ENCODE results near the gene CD38. TPM values are rescaled to one million over a fixed set of nuclear protein-coding genes. Genes with fewer than 3 reads are reported as not detected.
"Not testable (repeated sequence)": the region's sequence is repeated elsewhere in the genome, so short reads cannot be mapped to it uniquely, and the experiment has no call there.

CD38 gene
- polyA plus RNA-seq, 2 of the 4 experiments (the other 2 are of a cell fraction), result 7.8 to 12.4 TPM

DNA sequence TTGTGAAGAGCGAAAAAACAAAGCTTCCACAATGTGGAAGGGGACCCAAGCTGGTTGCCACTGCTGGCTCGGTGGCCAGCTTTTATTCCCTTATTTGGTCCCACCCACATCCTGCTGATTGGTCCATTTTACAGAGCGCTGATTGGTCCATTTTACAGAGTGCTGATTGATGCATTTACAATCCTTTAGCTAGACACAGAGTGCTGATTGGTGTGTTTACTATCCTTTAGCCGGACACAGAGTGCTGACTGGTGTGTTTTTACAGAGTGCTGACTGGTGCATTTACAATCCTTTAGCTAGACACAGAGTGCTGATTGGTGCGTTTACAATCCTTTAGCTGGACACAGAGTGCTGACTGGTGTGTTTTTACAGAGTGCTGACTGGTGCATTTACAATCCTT is 45.1 kb upstream of the CD38 start:
- H3K4me2 ChIP-seq; FAIRE-seq; CTCF ChIA-PET; H3K9me3 ChIP-seq; H3K27ac ChIP-seq; POLR2A ChIA-PET; ATAC-seq; DNase-seq (ENCODE audit: low read depth in 1 of 2, low spot score in 1 of 2); H3K4me1 ChIP-seq; H3K4me3 ChIP-seq: not testable (repeated sequence)
- 76% methylated on average over 5 of the region's 5 CpGs for WGBS (ENCODE audit: missing lambda C conversion rate)
- TF ChIP-seq MAFK (IDR thresholded peaks at IDR 0.05; ENCODE audit: partially characterized antibody), result peak; percentile 44

DNA sequence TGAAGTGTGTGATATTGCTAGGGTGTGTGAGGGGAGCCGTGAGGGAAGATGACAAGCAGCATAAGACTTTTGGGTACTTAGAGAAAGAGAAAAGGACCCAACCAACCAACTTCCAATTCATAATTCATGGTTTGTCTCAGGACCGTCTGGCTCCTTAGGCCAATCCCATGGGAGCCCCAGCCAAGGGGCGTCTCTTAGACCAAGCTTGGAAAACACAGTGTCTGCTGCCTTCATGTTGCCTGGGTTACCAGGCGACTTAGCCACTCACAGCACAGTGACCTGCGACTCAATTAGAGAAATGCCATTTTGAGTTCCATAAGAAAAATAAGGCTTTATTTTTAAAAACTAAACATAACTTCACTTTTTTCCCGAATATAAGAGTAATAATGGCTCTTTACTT is 42.6 kb upstream of the CD38 start:
- TF ChIP-seq SREBF2 (IDR thresholded peaks at IDR 0.05), result no peak
- TF ChIP-seq HEYL (CRISPR knock-in tag; IDR thresholded peaks at IDR 0.05), result no peak
- no peak for TF ChIP-seq CHD4 (IDR thresholded peaks at IDR 0.05; ENCODE audit: borderline replicate concordance)
- TF ChIP-seq KDM5A (IDR thresholded peaks at IDR 0.05), result no peak
- TF ChIP-seq POLR2AphosphoS2 (conservative IDR thresholded peaks at IDR 0.05; ENCODE audit: low read length), result no peak
- TF ChIP-seq ZC3H11A (IDR thresholded peaks at IDR 0.05), result no peak
- TF ChIP-seq RARB (CRISPR knock-in tag; IDR thresholded peaks at IDR 0.05), result no peak
- TF ChIP-seq, protein P1, sequence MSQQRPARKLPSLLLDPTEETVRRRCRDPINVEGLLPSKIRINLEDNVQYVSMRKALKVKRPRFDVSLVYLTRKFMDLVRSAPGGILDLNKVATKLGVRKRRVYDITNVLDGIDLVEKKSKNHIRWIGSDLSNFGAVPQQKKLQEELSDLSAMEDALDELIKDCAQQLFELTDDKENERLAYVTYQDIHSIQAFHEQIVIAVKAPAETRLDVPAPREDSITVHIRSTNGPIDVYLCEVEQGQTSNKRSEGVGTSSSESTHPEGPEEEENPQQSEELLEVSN (IDR thresholded peaks at IDR 0.05; ENCODE audit: borderline replicate concordance, low read depth), result no peak
- no peak for TF ChIP-seq NPAS2 (CRISPR knock-in tag; IDR thresholded peaks at IDR 0.05; ENCODE audit: borderline replicate concordance)
- no peak for TF ChIP-seq ZNF302 (CRISPR knock-in tag; IDR thresholded peaks at IDR 0.05)
- TF ChIP-seq, protein P2, sequence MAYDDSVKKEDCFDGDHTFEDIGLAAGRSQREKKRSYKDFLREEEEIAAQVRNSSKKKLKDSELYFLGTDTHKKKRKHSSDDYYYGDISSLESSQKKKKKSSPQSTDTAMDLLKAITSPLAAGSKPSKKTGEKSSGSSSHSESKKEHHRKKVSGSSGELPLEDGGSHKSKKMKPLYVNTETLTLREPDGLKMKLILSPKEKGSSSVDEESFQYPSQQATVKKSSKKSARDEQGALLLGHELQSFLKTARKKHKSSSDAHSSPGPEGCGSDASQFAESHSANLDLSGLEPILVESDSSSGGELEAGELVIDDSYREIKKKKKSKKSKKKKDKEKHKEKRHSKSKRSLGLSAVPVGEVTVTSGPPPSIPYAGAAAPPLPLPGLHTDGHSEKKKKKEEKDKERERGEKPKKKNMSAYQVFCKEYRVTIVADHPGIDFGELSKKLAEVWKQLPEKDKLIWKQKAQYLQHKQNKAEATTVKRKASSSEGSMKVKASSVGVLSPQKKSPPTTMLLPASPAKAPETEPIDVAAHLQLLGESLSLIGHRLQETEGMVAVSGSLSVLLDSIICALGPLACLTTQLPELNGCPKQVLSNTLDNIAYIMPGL (CRISPR knock-in tag; IDR thresholded peaks at IDR 0.05; ENCODE audit: borderline replicate concordance), result no peak
- TF ChIP-seq ESRRA (IDR thresholded peaks at IDR 0.05; ENCODE audit: borderline replicate concordance, low read length), result no peak
- TF ChIP-seq CHD2 (IDR thresholded peaks at IDR 0.05; ENCODE audit: low read length, partially characterized antibody), result no peak
- TF ChIP-seq, protein P3, sequence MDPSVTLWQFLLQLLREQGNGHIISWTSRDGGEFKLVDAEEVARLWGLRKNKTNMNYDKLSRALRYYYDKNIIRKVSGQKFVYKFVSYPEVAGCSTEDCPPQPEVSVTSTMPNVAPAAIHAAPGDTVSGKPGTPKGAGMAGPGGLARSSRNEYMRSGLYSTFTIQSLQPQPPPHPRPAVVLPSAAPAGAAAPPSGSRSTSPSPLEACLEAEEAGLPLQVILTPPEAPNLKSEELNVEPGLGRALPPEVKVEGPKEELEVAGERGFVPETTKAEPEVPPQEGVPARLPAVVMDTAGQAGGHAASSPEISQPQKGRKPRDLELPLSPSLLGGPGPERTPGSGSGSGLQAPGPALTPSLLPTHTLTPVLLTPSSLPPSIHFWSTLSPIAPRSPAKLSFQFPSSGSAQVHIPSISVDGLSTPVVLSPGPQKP (IDR thresholded peaks at IDR 0.05; ENCODE audit: low read depth, low read length), result no peak
- no peak for TF ChIP-seq SMC3 (IDR thresholded peaks at IDR 0.05)
- TF ChIP-seq MYC (IDR thresholded peaks at IDR 0.05; ENCODE audit: borderline replicate concordance, low read length), result no peak
- TF ChIP-seq, protein P4, sequence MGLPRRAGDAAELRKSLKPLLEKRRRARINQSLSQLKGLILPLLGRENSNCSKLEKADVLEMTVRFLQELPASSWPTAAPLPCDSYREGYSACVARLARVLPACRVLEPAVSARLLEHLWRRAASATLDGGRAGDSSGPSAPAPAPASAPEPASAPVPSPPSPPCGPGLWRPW (IDR thresholded peaks at IDR 0.05), result no peak
- no peak for TF ChIP-seq GATA3 (IDR thresholded peaks at IDR 0.05; ENCODE audit: borderline replicate concordance)
- TF ChIP-seq, protein P5, sequence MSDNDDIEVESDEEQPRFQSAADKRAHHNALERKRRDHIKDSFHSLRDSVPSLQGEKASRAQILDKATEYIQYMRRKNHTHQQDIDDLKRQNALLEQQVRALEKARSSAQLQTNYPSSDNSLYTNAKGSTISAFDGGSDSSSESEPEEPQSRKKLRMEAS (IDR thresholded peaks at IDR 0.05), result no peak
- TF ChIP-seq PHF8 (IDR thresholded peaks at IDR 0.05; ENCODE audit: borderline replicate concordance, low read depth), result no peak
- no peak for DNase-seq (ENCODE audit: low read depth in 1 of 2, low spot score in 1 of 2)
- Histone ChIP-seq H3K4me2 (no peak overlapping the region), H3K4me1 (no peaks in the 10 kb centered on the region), H3K4me3 (no peak overlapping the region), H3K9me3 (no peaks in the 10 kb centered on the region), H3K27ac (no peak overlapping the region)
- ATAC-seq, result no peak
- ChIA-PET CTCF (interaction anchor here (1.7 kb wide), 1 partner anchor 266 kb away, joined by 4 read pairs; no protein-coding TSS in a partner anchor), POLR2A (no interaction called here)
- WGBS (ENCODE audit: missing lambda C conversion rate), result 78% methylated on average over 6 of the region's 6 CpGs
- no peak for FAIRE-seq
